Fibroblast of skin of left quadriceps (primary cell): ENCODE data around the gene PRR35.

ENCODE experiments used
- DNase-seq, 2 experiments: peaks; one replicate each; pipeline ENCODE4 v3.0.0-alpha.2; 2013; ENCODE audit warnings: low read depth in 2 of 2

Gene PRR35

DNA sequence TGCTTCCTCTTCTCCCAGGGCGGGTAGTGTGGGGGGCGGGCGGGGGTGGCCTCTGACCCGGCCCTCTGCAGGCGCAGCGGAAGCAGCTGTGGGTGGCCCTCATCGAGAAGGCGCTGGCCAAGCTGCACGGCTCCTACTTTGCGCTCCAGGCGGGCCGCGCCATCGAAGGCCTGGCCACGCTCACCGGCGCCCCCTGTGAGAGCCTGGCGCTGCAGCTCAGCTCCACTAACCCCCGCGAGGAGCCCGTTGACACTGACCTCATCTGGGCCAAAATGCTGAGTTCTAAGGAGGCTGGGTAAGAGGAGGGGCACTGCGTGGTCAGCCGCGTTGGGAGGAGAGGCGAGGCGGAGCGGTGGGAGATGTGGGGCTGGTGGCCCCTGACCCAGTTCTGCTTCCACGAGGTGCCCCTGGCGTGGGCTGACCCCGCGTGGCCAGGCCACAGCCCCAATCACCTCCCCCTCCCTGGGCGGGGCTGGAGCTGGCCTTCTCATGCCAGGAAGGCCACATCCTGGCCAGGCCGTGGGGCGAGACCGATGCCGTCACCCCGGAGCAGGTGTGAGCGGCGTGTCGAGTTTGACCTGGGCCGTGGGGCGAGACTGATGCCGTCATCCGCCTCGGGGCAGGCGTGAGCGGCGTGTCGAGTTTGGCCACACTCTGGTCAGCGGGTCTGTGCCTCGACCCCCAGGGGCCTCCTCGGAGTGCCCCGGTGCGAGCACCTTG is 10.5 kb upstream of the PRR35 start:
- DNase-seq = no peak

DNA sequence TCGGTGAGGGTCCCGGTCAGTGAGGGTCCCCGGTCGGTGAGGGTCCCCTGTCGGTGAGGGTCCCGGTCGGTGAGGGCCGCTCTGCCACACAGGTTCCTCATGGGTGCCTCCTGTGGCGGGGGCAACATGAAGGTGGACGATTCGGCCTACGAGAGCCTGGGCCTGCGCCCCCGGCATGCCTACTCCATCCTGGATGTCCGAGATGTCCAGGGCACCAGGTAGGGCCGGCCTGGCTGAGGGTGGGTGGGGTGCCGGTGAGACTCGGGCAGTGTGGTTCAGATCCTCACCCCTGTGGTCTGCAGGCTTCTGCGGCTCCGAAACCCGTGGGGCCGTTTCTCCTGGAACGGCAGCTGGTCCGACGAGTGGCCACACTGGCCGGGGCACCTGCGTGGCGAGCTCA is 9.0 kb upstream of the PRR35 start:
- DNase-seq = no peak

DNA sequence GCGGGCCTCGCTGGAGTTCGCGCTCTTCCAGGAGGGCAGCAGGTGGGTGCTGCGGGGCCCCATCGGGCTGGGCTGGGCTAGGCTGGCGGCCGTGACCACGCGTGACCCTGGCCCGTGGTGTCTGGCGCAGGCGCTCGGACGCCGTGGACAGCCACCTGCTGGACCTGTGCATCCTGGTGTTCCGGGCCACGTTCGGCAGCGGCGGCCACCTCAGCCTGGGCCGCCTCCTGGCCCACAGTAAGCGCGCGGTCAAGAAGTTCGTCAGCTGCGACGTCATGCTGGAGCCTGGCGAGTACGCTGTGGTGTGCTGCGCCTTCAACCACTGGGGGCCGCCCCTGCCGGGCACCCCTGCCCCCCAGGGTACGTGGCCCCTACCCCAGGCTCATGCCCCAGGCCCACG is 8.0 kb upstream of the PRR35 start:
- no peak for DNase-seq

DNA sequence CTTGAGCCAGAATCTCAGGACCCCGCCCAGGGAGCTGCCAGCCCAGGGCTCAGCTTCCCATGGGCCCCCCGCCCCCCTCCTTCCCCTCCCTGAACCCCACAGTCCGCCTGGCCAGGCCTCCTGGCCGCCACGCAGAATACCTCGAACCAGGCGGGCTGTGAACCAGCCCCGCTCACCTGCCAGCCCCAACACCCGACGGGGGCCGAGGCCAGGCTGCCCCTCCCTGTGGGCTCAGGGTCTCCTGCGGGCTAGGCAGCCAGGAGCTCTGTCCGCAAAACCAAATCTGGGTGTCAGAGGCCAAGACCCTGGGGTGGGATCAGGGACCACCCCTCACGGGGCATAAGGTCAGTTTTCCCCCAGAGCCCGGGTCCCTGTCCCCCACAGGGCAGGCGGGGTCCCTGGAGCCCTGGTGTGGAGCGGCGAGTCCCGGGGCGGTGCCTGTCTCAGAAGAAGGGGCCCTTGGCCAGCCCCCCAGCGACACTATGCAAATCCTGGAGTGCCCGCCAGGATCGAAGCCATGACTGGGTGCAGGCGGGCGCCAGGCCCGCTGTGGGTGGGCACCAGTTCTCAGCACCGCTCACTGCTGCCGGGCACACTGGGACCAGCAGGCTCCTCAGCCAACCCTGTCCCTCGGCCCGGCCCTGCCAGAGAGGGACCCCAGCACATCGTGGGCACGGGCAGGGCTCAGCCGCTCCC is 6.4 kb upstream of the PRR35 start:
- no peak for DNase-seq

DNA sequence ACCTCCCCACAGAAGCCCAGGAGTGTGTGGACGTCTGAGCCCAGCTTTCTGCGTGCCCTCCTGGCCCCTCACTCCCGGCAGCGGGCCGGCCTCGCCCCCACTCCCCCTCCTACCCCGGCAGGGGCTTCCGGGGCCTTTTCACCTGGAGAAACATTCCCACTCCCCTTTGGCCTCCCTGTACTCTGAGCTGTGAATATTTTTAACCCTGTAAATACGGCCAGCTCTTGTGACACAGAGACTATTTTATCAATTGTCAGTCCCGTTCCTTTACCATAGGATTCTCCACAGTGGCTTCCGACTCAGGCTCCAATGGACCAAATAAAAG is 5.9 kb upstream of the PRR35 start:
- DNase-seq = no peak

DNA sequence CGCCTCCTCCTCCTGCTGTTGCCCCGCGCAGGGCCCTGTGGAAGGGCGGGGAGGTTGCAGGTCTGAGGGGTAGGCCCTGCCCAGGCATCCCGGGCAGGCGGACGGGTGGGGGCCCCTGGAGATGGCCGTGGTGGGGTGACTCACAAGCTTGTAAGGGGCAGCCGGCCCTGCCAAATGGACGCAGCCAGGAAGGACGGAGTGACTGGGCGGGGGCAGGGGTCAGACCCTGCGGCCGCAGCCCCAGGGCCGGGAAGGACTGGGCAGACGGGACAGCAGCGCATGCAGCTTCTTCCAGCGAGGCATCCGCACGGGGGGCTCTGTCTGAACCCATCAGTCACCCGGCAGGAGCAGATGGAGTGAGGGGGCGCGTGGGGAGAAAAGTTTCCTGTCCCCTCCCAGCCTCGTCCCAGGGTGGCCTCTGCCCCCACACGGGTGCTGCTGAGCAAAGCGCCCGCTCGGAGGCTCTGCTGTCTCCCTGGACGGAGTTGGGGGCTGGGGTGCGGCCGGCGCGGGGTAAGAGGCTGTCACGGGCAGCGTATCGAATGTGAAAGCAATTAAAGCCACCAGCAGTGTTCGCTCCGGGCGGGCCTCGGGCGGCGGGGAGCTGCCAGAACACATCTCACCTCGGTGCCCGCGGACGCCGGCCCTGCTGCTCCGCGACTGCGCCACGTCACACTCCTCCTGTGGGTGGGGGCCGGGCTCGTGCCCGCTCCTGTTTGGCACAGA is 5.4 kb upstream of the PRR35 start:
- DNase-seq = no peak

DNA sequence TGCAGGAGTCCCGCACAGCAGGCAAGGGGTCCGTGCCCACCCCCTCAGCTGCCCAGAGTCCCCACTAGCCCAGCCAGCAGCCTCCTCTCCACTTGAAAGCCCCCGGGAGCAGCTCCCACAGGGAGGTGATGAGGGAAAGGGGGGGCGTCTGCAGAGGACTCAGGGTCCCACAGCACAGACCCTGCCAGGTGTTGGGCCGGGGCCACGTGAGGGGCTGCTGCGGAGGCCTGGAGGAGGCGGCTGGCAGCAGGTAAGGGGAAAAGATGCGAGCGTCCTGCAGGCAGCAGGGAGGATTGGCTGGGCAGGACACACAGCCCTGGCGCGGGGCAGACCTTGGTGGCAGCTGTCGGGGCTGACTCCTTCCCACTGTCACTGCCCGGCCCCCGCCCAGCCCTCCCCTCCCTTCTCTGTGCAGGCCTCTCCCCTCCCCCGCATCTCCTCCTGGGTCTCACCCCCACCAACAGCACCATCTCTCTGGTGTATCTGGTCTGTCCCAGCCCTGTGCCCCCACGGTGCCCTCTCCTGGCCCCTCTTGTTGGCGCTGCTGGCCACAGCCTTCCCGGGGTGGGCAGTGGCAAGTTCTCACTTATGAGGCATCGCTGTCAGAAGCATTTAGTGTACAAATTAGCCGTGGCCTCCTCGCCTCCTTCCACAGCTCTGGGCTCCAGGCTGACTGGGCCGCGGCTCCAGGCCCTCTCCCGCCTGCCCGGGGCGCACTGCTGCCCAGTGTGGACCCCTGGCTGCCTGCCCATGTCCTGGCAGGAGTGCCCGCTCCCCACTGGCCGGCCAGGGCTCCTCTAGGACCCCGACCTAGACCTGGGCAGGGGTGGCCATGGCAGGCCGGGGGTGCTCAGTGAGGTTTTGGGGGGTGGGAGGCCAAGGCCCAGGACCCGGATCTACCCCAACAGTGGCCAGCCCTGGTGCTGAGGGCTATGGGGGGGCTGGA is 4.4 kb upstream of the PRR35 start:
- DNase-seq = no peak

DNA sequence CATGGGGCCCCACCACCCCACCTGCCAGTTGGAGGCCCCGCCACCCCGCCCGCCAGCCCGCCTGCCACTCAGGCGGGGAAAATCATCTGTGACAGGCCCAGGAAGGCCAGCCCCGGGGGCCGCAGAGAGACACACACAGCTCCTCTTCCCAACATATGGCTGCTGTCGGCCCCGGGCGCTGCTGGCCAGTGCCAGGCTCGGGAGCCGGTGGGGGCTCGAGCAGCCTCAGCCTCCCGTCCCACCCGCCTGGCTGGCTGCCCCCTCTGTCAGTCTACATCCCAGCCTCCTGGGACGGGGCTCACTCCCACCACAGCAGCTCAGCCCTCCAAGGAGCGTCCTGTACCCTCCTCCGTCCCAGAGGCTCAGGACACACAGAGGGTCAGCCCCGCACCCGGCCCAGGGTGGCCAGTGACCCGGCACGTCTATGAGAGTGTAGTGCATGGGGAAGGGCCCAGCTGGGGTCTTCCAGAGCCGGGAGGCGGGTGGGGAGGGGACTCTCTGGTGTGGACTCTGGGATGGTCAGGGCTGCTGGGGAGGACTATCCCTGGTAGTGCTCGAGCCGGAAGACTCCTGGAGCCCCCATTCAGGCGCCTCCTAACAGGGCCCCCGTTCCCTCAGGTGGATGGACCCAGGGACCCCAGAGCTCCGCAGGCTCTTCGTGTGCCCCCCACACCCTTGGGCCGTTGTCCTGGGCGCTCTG is 3.6 kb upstream of the PRR35 start:
- DNase-seq = no peak

DNA sequence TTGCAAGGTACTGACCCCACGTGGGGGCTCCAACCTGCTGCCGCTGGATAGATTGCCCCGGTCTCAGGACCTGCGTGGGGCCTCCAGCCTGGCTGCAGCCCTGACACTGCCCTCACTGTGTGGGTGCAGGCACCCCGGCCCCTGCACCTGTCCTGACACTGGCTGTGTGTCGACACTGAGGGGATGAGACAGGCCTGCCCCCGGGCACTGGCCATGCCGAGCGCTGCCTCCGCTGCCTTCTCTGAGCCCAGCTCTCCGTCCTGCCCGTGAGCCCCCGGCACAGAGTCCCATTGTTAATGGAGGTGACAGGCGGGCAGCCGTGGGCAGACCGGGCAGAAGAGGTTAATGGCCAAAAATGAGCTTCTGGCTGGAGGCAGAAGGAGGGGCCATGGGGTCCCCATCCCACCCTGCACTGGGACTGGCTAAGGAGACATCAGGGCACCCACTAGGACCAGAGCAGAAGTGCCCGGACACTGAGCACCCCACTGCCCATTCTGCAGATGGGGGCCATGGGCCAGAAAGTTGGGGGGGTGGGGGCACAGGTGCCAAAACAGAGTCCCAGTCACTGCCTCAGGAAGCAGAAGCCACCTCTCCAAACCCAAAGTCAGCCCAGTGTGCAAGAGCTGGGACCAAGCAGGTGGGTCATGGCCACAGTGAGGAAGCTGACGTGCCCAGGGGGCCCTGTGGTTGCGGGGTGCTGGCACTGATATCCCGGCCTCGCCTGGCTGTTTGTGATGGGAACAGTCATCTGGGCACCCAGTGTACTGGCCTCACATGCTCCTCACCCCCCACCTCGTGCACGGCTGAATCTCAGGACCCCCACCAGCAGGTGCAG is 2.5 kb upstream of the PRR35 start:
- DNase-seq = no peak

DNA sequence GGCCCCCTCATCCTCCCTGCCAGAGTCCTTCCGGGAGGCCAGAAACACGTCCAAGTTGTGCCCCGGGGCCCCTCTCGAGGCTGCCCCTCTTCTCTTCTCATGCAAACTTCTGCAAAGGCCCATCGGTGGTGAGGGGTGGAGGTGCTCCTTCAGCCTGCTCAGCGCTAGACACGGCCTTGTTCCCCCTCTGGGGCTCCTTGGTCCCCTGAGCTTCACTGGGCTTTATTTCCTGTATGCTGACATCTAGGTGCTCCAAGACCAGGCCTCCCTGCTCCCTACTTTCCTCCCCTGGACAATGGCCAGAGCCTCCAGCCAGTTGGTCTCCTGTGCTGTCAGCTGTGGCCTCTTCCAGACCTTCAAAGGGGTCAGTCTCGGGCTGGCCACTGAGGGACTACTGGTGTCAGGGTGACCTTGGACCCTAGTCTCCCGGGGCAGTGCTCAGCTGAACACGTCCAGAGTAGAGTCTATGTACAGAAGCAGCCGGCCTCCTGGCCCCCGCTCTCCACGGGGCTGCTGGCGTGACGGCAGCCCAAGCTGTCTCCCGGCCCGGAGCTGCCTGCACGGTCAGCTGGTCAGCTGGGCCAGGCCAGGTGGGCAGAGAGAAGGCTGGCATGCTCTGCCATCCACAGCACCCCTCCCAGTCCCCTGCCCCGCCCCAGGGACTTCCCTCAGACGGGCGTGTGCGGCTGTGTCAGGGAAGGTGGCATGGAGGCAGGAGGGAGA is 1.7 kb upstream of the PRR35 start:
- no peak for DNase-seq

DNA sequence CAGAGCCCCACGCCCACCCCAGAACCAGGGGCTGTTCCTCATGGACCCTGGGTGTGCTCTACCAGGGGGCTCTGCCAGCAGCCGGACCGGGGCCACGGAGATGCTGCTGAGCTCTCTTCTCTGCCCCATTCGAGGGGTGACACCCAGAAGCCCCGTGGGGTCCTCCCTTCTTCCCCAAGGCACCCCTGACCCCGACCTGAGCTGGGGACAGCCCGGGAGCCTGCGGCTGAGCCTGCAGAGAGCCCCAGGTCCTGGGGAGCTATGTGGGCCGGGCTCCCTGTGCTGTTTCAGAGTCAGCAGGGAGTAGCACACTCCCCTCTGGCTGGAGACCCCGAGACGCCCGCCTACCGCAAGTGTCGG is 1.2 kb upstream of the PRR35 start:
- no peak for DNase-seq

DNA sequence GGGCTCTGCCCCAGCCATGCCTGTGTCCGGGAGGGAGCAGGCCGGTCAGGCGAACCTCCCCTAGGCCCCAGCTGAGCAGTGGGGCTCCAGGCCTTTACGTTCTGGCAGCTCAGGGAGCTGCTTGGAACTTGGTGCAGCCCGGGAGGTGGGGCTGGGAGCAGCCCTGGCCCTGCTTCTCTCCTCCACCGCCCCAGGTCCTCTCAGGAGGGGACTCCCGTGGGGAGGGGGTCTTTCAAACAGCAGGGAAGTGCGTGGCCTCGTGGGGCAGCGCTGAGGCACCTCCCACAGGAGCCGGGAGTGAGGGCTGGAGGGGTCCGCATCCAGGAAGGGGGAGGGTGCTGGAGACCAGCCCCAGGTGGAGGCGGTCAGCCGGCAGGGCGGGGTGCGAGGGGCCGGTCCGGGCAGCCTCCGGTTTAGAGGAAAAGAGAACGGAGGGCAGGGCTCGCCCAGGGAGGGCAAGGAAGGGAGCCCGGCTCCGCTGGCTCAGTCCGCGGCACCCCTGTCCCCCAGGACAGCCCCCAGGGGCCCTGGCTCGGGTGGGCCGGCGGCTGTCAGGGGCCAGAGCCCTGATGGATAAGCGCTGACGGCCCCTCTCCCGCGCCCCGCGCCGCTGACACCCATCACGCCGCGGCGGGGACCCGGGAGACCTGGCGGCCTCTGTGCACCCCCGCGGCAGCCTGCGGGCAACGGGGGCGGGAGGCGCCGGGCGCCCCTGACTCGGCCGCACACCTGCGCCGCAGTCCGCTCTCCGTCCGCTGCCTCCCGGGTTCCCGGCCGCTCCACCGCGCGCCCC is 587 bp upstream of the PRR35 start:
- DNase-seq = no peak

DNA sequence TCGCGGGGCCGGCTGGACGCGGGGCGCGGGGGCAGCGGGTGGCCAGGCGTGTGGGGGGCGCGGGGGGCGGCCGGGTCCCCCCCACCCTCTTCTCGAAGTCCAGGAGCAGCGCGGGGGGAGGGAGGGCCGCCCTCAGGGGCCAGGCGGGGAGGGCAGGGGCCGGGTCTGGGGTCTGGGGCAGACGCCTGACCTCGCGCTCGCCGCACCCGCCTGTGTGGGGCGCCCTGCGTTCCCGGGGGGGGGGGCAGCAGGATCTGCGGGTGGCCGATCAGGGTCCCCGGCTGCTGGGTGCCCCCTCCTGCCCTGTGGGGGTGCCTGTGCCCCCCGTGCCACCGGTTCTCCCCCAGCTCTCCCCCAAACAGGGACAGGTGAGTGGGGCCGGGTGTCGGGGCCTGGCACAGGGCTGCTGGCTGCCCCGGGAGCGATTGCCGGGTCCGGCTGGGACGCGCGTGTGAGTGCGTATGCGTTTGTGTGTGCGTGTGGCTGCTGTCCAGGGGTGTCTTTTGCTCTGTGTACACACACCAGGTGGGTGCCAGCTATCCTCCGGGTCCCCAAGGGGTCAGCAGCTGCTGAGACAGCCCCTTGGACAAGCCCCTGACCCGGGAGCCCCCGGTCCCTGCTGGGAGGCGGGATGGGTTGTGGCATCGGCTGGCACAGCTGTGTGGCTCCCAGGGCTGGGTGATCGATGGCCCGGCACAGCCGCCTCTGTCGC is 663 bp downstream of the PRR35 start:
- no peak for DNase-seq

DNA sequence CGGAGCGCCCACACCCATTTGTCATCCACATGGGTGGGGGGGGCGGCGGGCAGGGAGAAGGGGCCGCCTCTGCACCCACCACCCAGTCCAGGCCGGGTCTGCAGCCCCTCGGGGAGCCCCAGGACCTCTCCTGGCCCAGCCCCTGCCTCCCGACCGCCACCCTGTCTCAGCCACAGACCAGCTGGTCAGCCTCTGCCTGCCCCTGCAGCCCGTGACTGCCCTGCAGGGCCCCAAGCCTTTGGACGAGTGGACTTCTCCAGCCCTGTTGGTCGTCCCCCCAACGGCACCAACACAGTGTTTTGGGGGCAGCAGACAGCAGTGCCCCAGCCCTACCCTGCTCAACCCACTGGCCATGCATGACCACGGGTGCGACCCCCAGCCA is 1.2 kb downstream of the PRR35 start:
- DNase-seq = no peak

DNA sequence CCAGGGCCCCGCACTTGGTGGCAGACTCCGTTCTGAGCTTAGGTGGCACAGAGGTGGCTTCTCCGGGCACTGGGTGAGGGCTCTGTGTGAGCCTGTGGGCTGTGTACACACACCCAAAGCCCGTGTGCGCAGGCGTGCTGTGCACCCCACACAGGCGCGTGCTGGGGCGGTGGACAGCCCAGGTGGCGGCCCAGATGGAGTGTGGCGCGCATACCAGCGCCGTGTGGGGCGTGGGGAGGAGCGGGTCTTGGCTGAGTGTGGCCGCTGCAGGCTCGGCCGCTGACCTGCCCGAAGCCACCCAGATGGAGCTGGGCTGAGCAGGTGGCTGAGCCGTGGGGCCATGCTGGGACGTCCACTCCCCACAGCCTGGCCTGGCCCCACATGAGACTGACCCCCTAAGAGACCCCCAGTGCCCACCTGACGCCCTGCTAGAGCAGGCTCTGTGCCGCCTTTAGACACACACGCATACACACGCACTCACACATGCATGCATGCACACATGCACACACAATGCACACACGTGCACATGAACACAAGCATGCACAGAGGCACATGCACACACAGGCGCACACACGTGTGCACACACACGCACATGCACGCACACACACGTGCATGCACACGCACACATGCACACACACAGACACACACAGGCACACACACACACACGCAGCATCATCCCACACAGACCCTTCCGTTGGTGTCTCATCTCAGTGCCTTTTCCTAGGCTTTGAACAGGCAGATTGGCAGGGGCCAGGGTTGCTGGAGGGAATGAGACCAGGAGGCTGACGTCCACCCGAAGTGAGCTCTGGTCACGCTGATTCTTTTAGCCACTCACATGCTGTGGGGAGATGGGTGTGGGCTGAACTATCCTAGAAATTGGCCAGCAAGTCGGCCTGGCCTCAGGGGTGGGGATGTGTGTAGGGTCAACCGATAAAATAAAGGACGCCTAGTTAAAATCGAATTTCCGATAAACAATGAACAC is 2.1 kb downstream of the PRR35 start:
- no peak for DNase-seq

DNA sequence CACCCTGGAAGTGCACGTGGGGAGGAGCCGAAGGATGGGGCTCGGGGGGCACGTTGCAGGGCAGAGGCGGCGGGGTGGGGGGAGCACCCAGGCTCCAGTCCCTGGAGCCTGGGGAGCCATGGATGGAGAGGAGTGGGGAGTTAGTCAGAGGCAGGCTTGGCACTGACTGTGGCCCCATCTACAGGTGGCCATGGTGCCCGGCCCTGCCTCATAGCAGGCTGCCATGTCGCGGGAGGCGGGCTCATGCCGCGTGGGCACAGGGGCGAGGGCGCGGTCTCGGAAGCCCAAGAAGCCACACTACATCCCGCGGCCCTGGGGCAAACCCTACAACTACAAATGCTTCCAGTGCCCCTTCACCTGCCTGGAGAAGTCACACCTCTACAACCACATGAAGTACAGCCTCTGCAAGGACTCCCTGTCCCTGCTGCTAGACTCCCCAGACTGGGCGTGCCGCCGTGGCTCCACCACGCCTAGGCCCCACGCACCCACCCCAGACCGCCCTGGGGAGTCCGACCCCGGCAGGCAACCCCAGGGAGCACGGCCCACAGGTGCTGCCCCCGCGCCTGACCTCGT is 3.0 kb downstream of the PRR35 start:
- DNase-seq = no peak
